GM12865 (cell line): ENCODE data around the gene LAMP1.

Source experiments
- DNase-seq: peaks from one replicate; pipeline ENCODE4 v3.0.0; 2010; ENCODE audit warnings: low read depth
- H3K4me3 ChIP-seq: 2 replicates; pipeline ENCODE4 v1.5.1; 2011; ENCODE audit warnings: mild to moderate bottlenecking, low read depth, low read length, control low read depth
- CTCF ChIP-seq: IDR thresholded peaks from 2 replicates; pipeline ENCODE4 v1.5.1; 2011; ENCODE audit warnings: low read length, control low read depth, low read depth, inconsistent platforms; ENCODE audit not compliant: insufficient read depth; ENCODE audit errors: missing control alignments

Gene LAMP1

GRCh38 chr13:113354831-113355610, 58.0 kb downstream of the LAMP1 start:
- no peak for DNase-seq
- no peak overlapping the region for H3K4me3 ChIP-seq
- no peak for TF ChIP-seq CTCF

- TF ChIP-seq CTCF: no peak
- no peak overlapping the region for H3K4me3 ChIP-seq
- DNase-seq: no peak
Measured at GRCh38 chr13:113355621-113356020, 58.6 kb downstream of the LAMP1 start.

GRCh38 chr13:113356596-113356995, 59.6 kb downstream of the LAMP1 start:
- TF ChIP-seq CTCF: no peak
- DNase-seq: no peak
- no peak overlapping the region for H3K4me3 ChIP-seq

GRCh38 chr13:113357529-113357928, 60.5 kb downstream of the LAMP1 start:
- TF ChIP-seq CTCF: no peak
- no peak for DNase-seq
- no peak overlapping the region for H3K4me3 ChIP-seq

- TF ChIP-seq CTCF: no peak
- no peak for DNase-seq
Measured at GRCh38 chr13:113358653-113359190, 61.7 kb downstream of the LAMP1 start.

GRCh38 chr13:113359571-113359970, 62.5 kb downstream of the LAMP1 start:
- no peak for DNase-seq
- TF ChIP-seq CTCF: no peak
- no peak overlapping the region for H3K4me3 ChIP-seq

More at GRCh38 chr13:113358653-113359190, 61.7 kb downstream of the LAMP1 start:
- H3K4me3 ChIP-seq: no peak overlapping the region
